Spleen (tissue), 7 donors: Measurements from ENCODE around the gene FBXL20.

Source experiments
- POLR2A ChIP-seq, 3 donors: fragments of 450-650 bp; IDR thresholded peaks; one replicate each; pipeline ENCODE4 v1.5.1; 2017; ENCODE audit warnings: antibody characterized with exemption in 3 of 3, mild to moderate bottlenecking in 1 of 3
- TF ChIP-seq, protein P1 (sequence below), 11 experiments: fragments of 200-600 bp in 7 of 11; fragments of 450-650 bp in 4 of 11; sonication (generic) in 4 of 11; IDR thresholded peaks in 8 of 11; conservative IDR thresholded peaks in 3 of 11; 1 replicate in 7 of 11; 2 replicates in 4 of 11; pipeline versions ENCODE4 v1.4.0 to v1.8.0; 2016 to 2021; ENCODE audit warnings: antibody characterized with exemption in 11 of 11, inconsistent platforms in 4 of 11, mild to moderate bottlenecking in 1 of 11
- donor health status: DM: no; HTN: no; CAD: no; lungs with moderate emphysema.
- donor health status: DM: no; HTN: no; CAD: no.
- donor health status: DM: no; HTN: no; CAD: no.

- TF ChIP-seq, protein P1, sequence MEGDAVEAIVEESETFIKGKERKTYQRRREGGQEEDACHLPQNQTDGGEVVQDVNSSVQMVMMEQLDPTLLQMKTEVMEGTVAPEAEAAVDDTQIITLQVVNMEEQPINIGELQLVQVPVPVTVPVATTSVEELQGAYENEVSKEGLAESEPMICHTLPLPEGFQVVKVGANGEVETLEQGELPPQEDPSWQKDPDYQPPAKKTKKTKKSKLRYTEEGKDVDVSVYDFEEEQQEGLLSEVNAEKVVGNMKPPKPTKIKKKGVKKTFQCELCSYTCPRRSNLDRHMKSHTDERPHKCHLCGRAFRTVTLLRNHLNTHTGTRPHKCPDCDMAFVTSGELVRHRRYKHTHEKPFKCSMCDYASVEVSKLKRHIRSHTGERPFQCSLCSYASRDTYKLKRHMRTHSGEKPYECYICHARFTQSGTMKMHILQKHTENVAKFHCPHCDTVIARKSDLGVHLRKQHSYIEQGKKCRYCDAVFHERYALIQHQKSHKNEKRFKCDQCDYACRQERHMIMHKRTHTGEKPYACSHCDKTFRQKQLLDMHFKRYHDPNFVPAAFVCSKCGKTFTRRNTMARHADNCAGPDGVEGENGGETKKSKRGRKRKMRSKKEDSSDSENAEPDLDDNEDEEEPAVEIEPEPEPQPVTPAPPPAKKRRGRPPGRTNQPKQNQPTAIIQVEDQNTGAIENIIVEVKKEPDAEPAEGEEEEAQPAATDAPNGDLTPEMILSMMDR (IDR thresholded peaks at IDR 0.05 in 8 of 11, conservative IDR thresholded peaks at IDR 0.05 in 3 of 11): no peak
- TF ChIP-seq POLR2A (IDR thresholded peaks at IDR 0.05): no peak
Observed at GRCh38 chr17:39271546-39271945, 129.9 kb downstream of the FBXL20 start.
